CD14-positive monocyte (primary cell): ENCODE measurements around the gene C2CD2. TPM values are rescaled to one million over a fixed set of nuclear protein-coding genes. Genes with fewer than 3 reads are reported as not detected.

Source experiments
- DNase-seq, 3 donors: peaks; one replicate each; pipeline ENCODE4 v3.0.0-alpha.2; 2011 to 2022
- H2AFZ ChIP-seq: 2 replicates; pipeline ENCODE4 v1.6.0; 2012; ENCODE audit warnings: mild to moderate bottlenecking, low read depth, low read length, inconsistent platforms; ENCODE audit not compliant: insufficient read depth, poor library complexity, severe bottlenecking
- H3K27ac ChIP-seq, 2 donors: 1 replicate in 1 of 2; 2 replicates in 1 of 2; pipeline ENCODE4 v1.5.1; 2012 to 2013; ENCODE audit warnings: low read length in 2 of 2, control low read depth in 1 of 2, inconsistent platforms in 1 of 2, low read depth in 1 of 2, mild to moderate bottlenecking in 1 of 2
- H3K27me3 ChIP-seq, 2 donors: one replicate each; pipeline versions ENCODE4 v1.6.0 to v1.6.1; 2011 to 2013; ENCODE audit warnings: low read length in 2 of 2; ENCODE audit not compliant: control insufficient read depth in 2 of 2, insufficient read depth in 2 of 2
- H3K36me3 ChIP-seq, 2 donors: replicated peaks in 1 of 2; 1 replicate in 1 of 2; 2 replicates in 1 of 2; pipeline versions ENCODE4 v1.5.1 to v1.6.1; 2012 to 2013; ENCODE audit warnings: low read length in 2 of 2, control low read depth in 1 of 2, inconsistent platforms in 1 of 2, mild to moderate bottlenecking in 1 of 2; ENCODE audit not compliant: insufficient read depth in 2 of 2, control insufficient read depth in 1 of 2
- H3K4me1 ChIP-seq, 2 donors: 1 replicate in 1 of 2; 2 replicates in 1 of 2; pipeline versions ENCODE4 v1.5.1 to v1.6.1; 2012 to 2013; ENCODE audit warnings: low read length in 2 of 2, control low read depth in 1 of 2, inconsistent platforms in 1 of 2, mild to moderate bottlenecking in 1 of 2, moderate library complexity in 1 of 2; ENCODE audit not compliant: insufficient read depth in 2 of 2, control insufficient read depth in 1 of 2
- H3K4me2 ChIP-seq: replicated peaks from 2 replicates; pipeline ENCODE3; 2012; ENCODE audit warnings: low read length, moderate library complexity, mild to moderate bottlenecking; ENCODE audit not compliant: poor library complexity, severe bottlenecking; ENCODE audit errors: extremely low read depth
- H3K4me3 ChIP-seq, 3 experiments: fragments of 200-600 bp in 1 of 3; sonication (generic) in 1 of 3; replicated peaks in 1 of 3; 1 replicate in 2 of 3; 2 replicates in 1 of 3; pipeline ENCODE4 v1.5.1; 2011 to 2013; ENCODE audit warnings: low read length in 3 of 3, mild to moderate bottlenecking in 3 of 3, control low read depth in 2 of 3, low read depth in 2 of 3, inconsistent platforms in 1 of 3, moderate library complexity in 1 of 3
- H3K79me2 ChIP-seq: 2 replicates; pipeline ENCODE4 v1.6.0; 2012; ENCODE audit warnings: mild to moderate bottlenecking, control low read depth, inconsistent platforms, low read length, moderate library complexity; ENCODE audit not compliant: insufficient read depth
- H3K9ac ChIP-seq: 2 replicates; pipeline ENCODE4 v1.6.0; 2017; ENCODE audit warnings: low read length, mild to moderate bottlenecking; ENCODE audit not compliant: insufficient read depth, poor library complexity, severe bottlenecking
- H3K9me3 ChIP-seq, 2 donors: replicated peaks in 1 of 2; 1 replicate in 1 of 2; 2 replicates in 1 of 2; pipeline versions ENCODE4 v1.5.1 to v1.6.1; 2012 to 2013; ENCODE audit warnings: low read length in 2 of 2, control low read depth in 1 of 2; ENCODE audit not compliant: control insufficient read depth in 1 of 2, insufficient read depth in 1 of 2
- H4K20me1 ChIP-seq: 2 replicates; pipeline ENCODE4 v1.6.0; 2012; ENCODE audit warnings: mild to moderate bottlenecking, low read length, control low read depth, moderate library complexity; ENCODE audit not compliant: insufficient read depth
- H3K27ac Mint-ChIP-seq, 7 donors: one replicate each; pipeline ENCODE4 v1.8.0; 2020; ENCODE audit warnings: mild to moderate bottlenecking in 7 of 7, mixed read lengths in 7 of 7, moderate library complexity in 6 of 7, inconsistent platforms in 2 of 7
- H3K27me3 Mint-ChIP-seq, 3 donors: one replicate each; pipeline ENCODE4 v1.8.0; 2021 to 2022; ENCODE audit warnings: low read depth in 3 of 3, mild to moderate bottlenecking in 3 of 3, mixed read lengths in 3 of 3, moderate library complexity in 3 of 3, inconsistent platforms in 1 of 3
- H3K36me3 Mint-ChIP-seq, 2 donors: one replicate each; pipeline ENCODE4 v1.8.0; 2020; ENCODE audit warnings: mixed read lengths in 2 of 2, inconsistent platforms in 1 of 2, mild to moderate bottlenecking in 1 of 2
- H3K4me1 Mint-ChIP-seq: one replicate; pipeline ENCODE4 v1.8.0; 2020; ENCODE audit warnings: mild to moderate bottlenecking, mixed read lengths
- H3K4me3 Mint-ChIP-seq, 2 donors: one replicate each; pipeline ENCODE4 v1.8.0; 2020; ENCODE audit warnings: mild to moderate bottlenecking in 2 of 2, mixed read lengths in 2 of 2, moderate library complexity in 1 of 2
- H3K9me3 Mint-ChIP-seq, 7 donors: one replicate each; pipeline ENCODE4 v1.8.0; 2020 to 2022; ENCODE audit warnings: mixed read lengths in 7 of 7, mild to moderate bottlenecking in 6 of 7, moderate library complexity in 6 of 7, inconsistent platforms in 2 of 7
- CTCF ChIP-seq: fragments of 200-600 bp; IDR thresholded peaks from one replicate; pipeline ENCODE4 v1.8.0; 2022; ENCODE audit warnings: antibody characterized with exemption, mild to moderate bottlenecking
- WGBS: methylation state at CpG from one replicate; pipeline ENCODE4 v1.1.5; 2013; ENCODE audit warnings: missing lambda C conversion rate; ENCODE audit not compliant: insufficient coverage; 5-methylcytosine and 5-hydroxymethylcytosine counted together
- intact Hi-C, 2 donors: fragments of 100-400 bp; cut with micrococcal nuclease; formaldehyde crosslinking; loops; one replicate each; pipeline versions ENCODE4 v1.15.0 to v1.15.1; 2023
- polyA plus RNA-seq, 3 donors: library from polyadenylated mRNA; depleted of rRNA in 1 of 3; unstranded in 2 of 3; stranded (reverse) in 1 of 3; fragments of 300-500 nt in 2 of 3; fragments of >200 nt in 1 of 3; fragmentation: Illumina TruSeq in 2 of 3; gene quantifications; 1 replicate in 2 of 3; 2 replicates in 1 of 3; pipeline ENCODE4 v1.2.3, GENCODE V29; 2012 to 2021

The C2CD2 gene
- polyA plus RNA-seq, 3 donors, result 1.4 to 17.0 (median 3.8) TPM

- H3K27me3 Mint-ChIP-seq, result peaks cover 0 to 4% (median 0%) of the 10 kb centered on the region in 3 donors
- peaks cover 10% of the 10 kb centered on the region for H3K4me1 Mint-ChIP-seq
- peaks cover 14 to 15% of the 10 kb centered on the region in 2 donors for H3K36me3 Mint-ChIP-seq
- Histone ChIP-seq H4K20me1 (peaks cover 17% of the 10 kb centered on the region), H3K4me2 (no peak overlapping the region), H3K4me1 (no peaks in the 10 kb centered on the region), H3K9ac (no peak overlapping the region), H2AFZ (no peak overlapping the region), H3K79me2 (no peaks in the 10 kb centered on the region), H3K27ac (no peak overlapping the region), H3K27me3 (no peaks in the 10 kb centered on the region), H3K4me3 (no peak overlapping the region), H3K9me3 (no peaks in the 10 kb centered on the region), H3K36me3 (peaks cover 9 to 12% of the 10 kb centered on the region in 2 donors)
- H3K27ac Mint-ChIP-seq, result peak overlapping the region in 1 of 7 donors; percentile 16
- DNase-seq, result no peak
- H3K9me3 Mint-ChIP-seq, result no peaks in the 10 kb centered on the region
- no peak for TF ChIP-seq CTCF
- intact Hi-C loops, result no loop called here
- no CpG with 5 or more reads among the region's 4 CpGs for WGBS
- no peak overlapping the region for H3K4me3 Mint-ChIP-seq
These were observed 90.4 kb downstream of the C2CD2 start for GRCh38 chr21:41863439-41863740.

- no peak overlapping the region for H3K4me3 Mint-ChIP-seq
- H3K27ac Mint-ChIP-seq, result no peak overlapping the region
- Histone ChIP-seq H3K9ac (no peak overlapping the region), H3K4me1 (no peaks in the 10 kb centered on the region), H3K27me3 (no peaks in the 10 kb centered on the region), H3K4me2 (no peak overlapping the region), H3K9me3 (no peaks in the 10 kb centered on the region), H2AFZ (no peak overlapping the region), H4K20me1 (peaks cover 17% of the 10 kb centered on the region), H3K79me2 (no peaks in the 10 kb centered on the region), H3K36me3 (peaks cover 16 to 22% of the 10 kb centered on the region in 2 donors), H3K27ac (no peak overlapping the region), H3K4me3 (no peak overlapping the region)
- TF ChIP-seq CTCF, result no peak
- peaks cover 10% of the 10 kb centered on the region for H3K4me1 Mint-ChIP-seq
- WGBS, result 96% methylated on average over 14 of the region's 17 CpGs
- H3K9me3 Mint-ChIP-seq, result no peaks in the 10 kb centered on the region
- H3K27me3 Mint-ChIP-seq, result peaks cover 0 to 4% (median 0%) of the 10 kb centered on the region in 3 donors
- H3K36me3 Mint-ChIP-seq, result peaks cover 23% of the 10 kb centered on the region in 2 donors
- intact Hi-C loops, result no loop called here
- DNase-seq, result no peak
These were observed 91.8 kb downstream of the C2CD2 start for GRCh38 chr21:41861987-41862386.
